ENCODE measurements around the gene ULBP2. TPM values are rescaled to one million over a fixed set of nuclear protein-coding genes. Genes with fewer than 3 reads are reported as not detected.

ULBP2 gene
- total and polyA plus RNA-seq, 2 of the 8 experiments (the other 6 are each of a cell fraction or from before 2014, with no cell fraction given) = 0.05 TPM; not detected in 1

GRCh38 chr6:149919834-149920225 is 22.0 kb upstream of the ULBP2 start:
- WGBS, 2 experiments (ENCODE audit: extremely low coverage in 1 of 2, insufficient coverage in 1 of 2, insufficient read length in 1 of 2, insufficient replicate concordance in 2 of 2, low coverage in 1 of 2, low lambda C conversion rate in 2 of 2, missing lambda C conversion rate in 1 of 2) = 85% methylated on average over 4 of the region's 4 CpGs; no CpG with 5 or more reads in 1 of the 2 experiments
- POLR2A ChIA-PET (ENCODE audit: partially characterized antibody) = no interaction called here
- no peaks in the 10 kb centered on the region; a peak in 1 of 4 replicates for H3K9me3 ChIP-seq (ENCODE audit: insufficient read depth in 2 of 2, low read depth in 1 of 2, low read length in 1 of 2)
- peaks cover 3 to 6% of the 10 kb centered on the region in 2 experiments for H4K20me1 ChIP-seq (replicated peaks in 1 of 2; ENCODE audit: control insufficient read depth in 1 of 2, insufficient read depth in 2 of 2, low read length in 2 of 2)
- peaks cover 12% of the 10 kb centered on the region; the same call in 1 of the 2 replicates for H3K23me2 ChIP-seq (ENCODE audit: low read depth, low read length)
- CTCF ChIA-PET (ENCODE audit: partially characterized antibody) = interaction anchor here (1.1 to 3.7 kb wide), 3 partner anchors 15 to 84 kb away, joined by 4 to 19 read pairs (median 5); no protein-coding TSS in a partner anchor
- H3K79me1 ChIP-seq (ENCODE audit: low read depth, low read length) = no peaks in the 10 kb centered on the region
- H2BK120ac ChIP-seq (replicated peaks; ENCODE audit: low read depth, low read length) = no peak overlapping the region
- H4K91ac ChIP-seq (replicated peaks; ENCODE audit: insufficient read length, low read length) = no peak overlapping the region
- no peak overlapping the region for H2AK5ac ChIP-seq (ENCODE audit: low read depth, low read length)
- H3K56ac ChIP-seq (replicated peaks; ENCODE audit: insufficient read length, low read depth, low read length) = no peak overlapping the region
- H3K4me1 ChIP-seq (replicated peaks in 1 of 4; ENCODE audit: control insufficient read depth in 3 of 4, insufficient read depth in 4 of 4, low read length in 3 of 4) = peaks cover 0 to 5% (median 0%) of the 10 kb centered on the region in 4 experiments; a peak in 2 of 7 replicates
- no peak for DNase-seq (ENCODE audit: low read depth in 1 of 2, low spot score in 2 of 2)
- H3K4me3 ChIP-seq (ENCODE audit: extremely low read depth in 1 of 4, insufficient read depth in 2 of 4, low read depth in 3 of 4, low read length in 4 of 4) = no peak overlapping the region
- H3K23ac ChIP-seq (ENCODE audit: insufficient read length) = no peak overlapping the region
- no peak overlapping the region for H3K9ac ChIP-seq (replicated peaks in 1 of 4; ENCODE audit: extremely low read depth in 1 of 4, low read depth in 3 of 4, low read length in 3 of 4)
- H3K79me2 ChIP-seq (ENCODE audit: control insufficient read depth in 1 of 2, insufficient read depth in 2 of 2, low read length in 2 of 2) = no peaks in the 10 kb centered on the region
- H3K27me3 ChIP-seq (replicated peaks in 1 of 4; ENCODE audit: control insufficient read depth in 3 of 4, extremely low read depth in 1 of 4, insufficient read depth in 3 of 4, low read length in 3 of 4) = peaks cover 30 to 47% (median 43%) of the 10 kb centered on the region in 4 experiments
- H3K4me2 ChIP-seq (ENCODE audit: insufficient read depth in 1 of 2, low read depth in 2 of 2, low read length in 2 of 2) = no peak overlapping the region
- no peak for FAIRE-seq
- H3K14ac ChIP-seq (ENCODE audit: insufficient read length) = no peak overlapping the region
- H2BK12ac ChIP-seq (ENCODE audit: low read depth, low read length) = no peak overlapping the region
- no peak overlapping the region for H3K27ac ChIP-seq (ENCODE audit: low read depth, low read length)
- no peak overlapping the region for H2BK5ac ChIP-seq (ENCODE audit: low read depth, low read length)
- H2BK15ac ChIP-seq (ENCODE audit: low read length) = no peak overlapping the region
- peaks cover 0 to 3% (median 0%) of the 10 kb centered on the region in 4 experiments; a peak in 1 of 8 replicates for H3K36me3 ChIP-seq (ENCODE audit: control insufficient read depth in 2 of 4, insufficient read depth in 4 of 4, low read length in 3 of 4)
- H2BK20ac ChIP-seq (ENCODE audit: low read length) = no peak overlapping the region
- H4K5ac ChIP-seq (ENCODE audit: insufficient read length, low read depth, low read length) = no peak overlapping the region
- H4K8ac ChIP-seq (ENCODE audit: extremely low read depth, insufficient read depth, low read length) = no peak overlapping the region
- no peak overlapping the region for H2AFZ ChIP-seq (ENCODE audit: low read length)
- H3K18ac ChIP-seq (ENCODE audit: extremely low read depth, low read length) = no peak overlapping the region
- H3K4ac ChIP-seq (replicated peaks; ENCODE audit: insufficient read length, low read depth, low read length) = no peak overlapping the region
- TF ChIP-seq ZNF274 (IDR thresholded peaks at IDR 0.05; ENCODE audit: borderline replicate concordance, extremely low read depth, low read length) (no peak), SUZ12 (IDR thresholded peaks at IDR 0.05; ENCODE audit: low read length) (no peak), BCL11A (IDR thresholded peaks at IDR 0.05; ENCODE audit: low read depth in 2 of 2, low read length in 2 of 2) (no peak), FOSL1 (IDR thresholded peaks at IDR 0.05; ENCODE audit: insufficient read depth, low read depth, low read length) (no peak), CBX5 (IDR thresholded peaks at IDR 0.05; ENCODE audit: low read depth, low read length) (no peak), TCF12 (IDR thresholded peaks at IDR 0.05; ENCODE audit: low read depth, low read length) (no peak), HDAC6 (IDR thresholded peaks at IDR 0.05; ENCODE audit: low read depth, low read length) (no peak), SP2 (IDR thresholded peaks at IDR 0.05; ENCODE audit: low read length) (no peak), SIRT6 (IDR thresholded peaks at IDR 0.05; ENCODE audit: low read length) (no peak), RBBP5 (IDR thresholded peaks at IDR 0.05; ENCODE audit: borderline replicate concordance, low read depth, low read length) (no peak), ASH2L (IDR thresholded peaks at IDR 0.05; ENCODE audit: low read length) (no peak), CEBPB (IDR thresholded peaks at IDR 0.05; ENCODE audit: low read depth, low read length) (no peak)
- TF ChIP-seq, protein P1, sequence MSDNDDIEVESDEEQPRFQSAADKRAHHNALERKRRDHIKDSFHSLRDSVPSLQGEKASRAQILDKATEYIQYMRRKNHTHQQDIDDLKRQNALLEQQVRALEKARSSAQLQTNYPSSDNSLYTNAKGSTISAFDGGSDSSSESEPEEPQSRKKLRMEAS (IDR thresholded peaks at IDR 0.05) = no peak

All from H1 (cell line).